ENCODE measurements around the gene RPTOR. TPM values are rescaled to one million over a fixed set of nuclear protein-coding genes. Genes with fewer than 3 reads are reported as not detected.

Gene RPTOR
- total RNA-seq, 1 donor from 2014 or later = 53.7 TPM

DNA sequence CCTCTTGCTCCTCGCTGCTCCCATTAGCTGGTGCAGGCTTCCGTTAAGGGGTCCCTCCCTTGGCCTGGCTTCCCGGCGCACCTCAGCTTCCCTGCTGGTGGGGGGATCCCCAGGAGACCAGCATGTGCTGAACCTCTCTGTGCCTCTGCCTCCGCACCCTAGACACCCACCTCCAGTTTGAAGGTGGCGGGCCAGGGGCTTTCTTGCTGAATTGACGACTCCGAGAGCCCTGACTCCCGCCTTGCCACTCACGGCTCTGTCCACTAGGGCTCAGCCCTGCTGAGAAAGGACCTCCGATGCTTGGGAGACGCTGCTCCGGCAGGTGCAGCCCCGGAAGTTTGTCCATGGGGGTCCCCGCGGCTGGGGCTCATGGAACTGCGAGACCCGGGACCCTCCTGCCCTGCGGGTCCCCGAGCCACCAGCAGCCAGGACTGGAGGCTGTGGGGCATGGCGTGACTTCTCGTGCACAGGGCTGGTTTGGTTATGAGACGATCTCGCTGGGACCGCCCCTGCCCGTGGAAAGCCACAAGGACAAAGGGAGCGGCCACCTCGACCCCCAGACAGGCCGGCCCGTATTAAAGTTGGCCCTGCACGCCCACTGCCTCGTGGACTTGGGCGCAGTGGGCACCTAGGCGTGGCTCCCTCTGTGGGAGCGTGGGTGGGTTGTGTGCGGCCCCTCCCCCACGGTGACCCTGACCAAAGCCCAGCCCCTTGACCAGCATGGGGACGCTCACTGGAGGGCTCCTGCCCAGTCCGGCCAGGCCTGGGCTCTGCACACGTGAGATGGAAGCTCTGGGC, 455.1 kb downstream of the RPTOR start:
- Mint-ChIP-seq H3K4me3 (no peak overlapping the region), H3K27ac (no peak overlapping the region), H3K9me3 (no peaks in the 10 kb centered on the region), H3K36me3 (peaks cover 6% of the 10 kb centered on the region), H3K27me3 (ENCODE audit: low read depth) (peaks cover 29% of the 10 kb centered on the region), H3K4me1 (peaks cover 16% of the 10 kb centered on the region)
- TF ChIP-seq, protein P1, sequence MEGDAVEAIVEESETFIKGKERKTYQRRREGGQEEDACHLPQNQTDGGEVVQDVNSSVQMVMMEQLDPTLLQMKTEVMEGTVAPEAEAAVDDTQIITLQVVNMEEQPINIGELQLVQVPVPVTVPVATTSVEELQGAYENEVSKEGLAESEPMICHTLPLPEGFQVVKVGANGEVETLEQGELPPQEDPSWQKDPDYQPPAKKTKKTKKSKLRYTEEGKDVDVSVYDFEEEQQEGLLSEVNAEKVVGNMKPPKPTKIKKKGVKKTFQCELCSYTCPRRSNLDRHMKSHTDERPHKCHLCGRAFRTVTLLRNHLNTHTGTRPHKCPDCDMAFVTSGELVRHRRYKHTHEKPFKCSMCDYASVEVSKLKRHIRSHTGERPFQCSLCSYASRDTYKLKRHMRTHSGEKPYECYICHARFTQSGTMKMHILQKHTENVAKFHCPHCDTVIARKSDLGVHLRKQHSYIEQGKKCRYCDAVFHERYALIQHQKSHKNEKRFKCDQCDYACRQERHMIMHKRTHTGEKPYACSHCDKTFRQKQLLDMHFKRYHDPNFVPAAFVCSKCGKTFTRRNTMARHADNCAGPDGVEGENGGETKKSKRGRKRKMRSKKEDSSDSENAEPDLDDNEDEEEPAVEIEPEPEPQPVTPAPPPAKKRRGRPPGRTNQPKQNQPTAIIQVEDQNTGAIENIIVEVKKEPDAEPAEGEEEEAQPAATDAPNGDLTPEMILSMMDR (IDR thresholded peaks at IDR 0.05; ENCODE audit: unreplicated experiment) = no peak
- DNase-seq (ENCODE audit: low spot score in 2 of 2, unreplicated experiment in 2 of 2) = no peak

DNA sequence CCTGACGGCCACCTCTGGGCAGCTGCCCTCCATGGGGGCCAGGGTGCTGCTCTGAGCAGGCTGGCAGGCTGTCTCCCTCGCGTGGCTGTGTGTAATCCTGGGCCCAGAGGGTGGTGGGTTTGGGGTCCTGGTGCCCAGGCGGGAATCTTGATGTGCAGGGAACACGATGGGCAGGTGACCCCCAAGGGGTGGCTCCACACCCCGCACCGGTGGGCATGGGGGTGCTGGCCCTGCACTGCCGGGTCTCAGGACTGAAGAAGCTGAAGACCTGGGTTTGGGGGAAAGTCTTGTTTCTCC, 455.6 kb downstream of the RPTOR start:
- DNase-seq (ENCODE audit: low spot score in 2 of 2, unreplicated experiment in 2 of 2) = no peak
- Mint-ChIP-seq H3K27ac (no peak overlapping the region), H3K9me3 (no peaks in the 10 kb centered on the region), H3K36me3 (peaks cover 6% of the 10 kb centered on the region), H3K27me3 (ENCODE audit: low read depth) (peaks cover 35% of the 10 kb centered on the region), H3K4me3 (no peak overlapping the region), H3K4me1 (peaks cover 16% of the 10 kb centered on the region)
- TF ChIP-seq, protein P1 (IDR thresholded peaks at IDR 0.05; ENCODE audit: unreplicated experiment) = no peak

DNA sequence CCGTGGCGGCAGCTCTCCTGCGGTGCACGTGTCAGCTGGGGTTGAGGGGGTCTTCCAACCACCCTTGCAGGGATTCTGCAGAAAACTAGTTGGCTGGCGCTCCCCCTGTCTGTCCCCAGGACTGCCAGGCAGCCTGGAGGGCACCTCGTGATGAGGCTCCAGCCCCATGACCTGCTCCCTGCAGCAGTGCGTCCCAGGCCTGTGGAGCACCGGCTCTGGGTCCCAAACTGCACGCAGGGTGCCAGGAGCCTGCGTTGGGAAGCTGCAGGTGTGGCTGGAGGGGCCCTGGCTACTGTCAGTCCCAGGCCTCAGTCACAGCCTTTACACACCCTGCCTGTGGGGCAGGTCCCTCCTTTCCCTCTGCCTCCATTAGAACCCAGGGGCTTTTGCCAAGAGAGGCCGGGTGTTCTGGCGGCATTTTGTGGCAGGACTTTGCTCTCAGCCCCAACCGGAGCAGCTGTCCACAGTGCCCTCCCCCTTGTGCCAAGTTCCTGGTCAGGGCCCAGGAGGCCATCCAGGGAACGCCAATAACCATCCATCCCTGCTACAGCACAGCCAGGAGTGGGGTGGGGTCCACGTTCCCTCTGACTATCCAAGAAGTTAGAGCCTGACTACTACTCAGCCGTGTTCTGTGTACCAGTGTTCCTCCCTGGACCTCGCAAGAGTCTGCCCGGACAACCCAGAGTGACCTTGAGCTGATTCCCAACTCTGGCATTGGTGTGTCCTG, 456.2 kb downstream of the RPTOR start:
- peaks cover 1% of the 10 kb centered on the region for H3K36me3 Mint-ChIP-seq
- no peak overlapping the region for H3K27ac Mint-ChIP-seq
- no peaks in the 10 kb centered on the region for H3K9me3 Mint-ChIP-seq
- H3K27me3 Mint-ChIP-seq (ENCODE audit: low read depth) = peaks cover 40% of the 10 kb centered on the region
- TF ChIP-seq, protein P1 (IDR thresholded peaks at IDR 0.05; ENCODE audit: unreplicated experiment) = no peak
- H3K4me3 Mint-ChIP-seq = no peak overlapping the region
- H3K4me1 Mint-ChIP-seq = peaks cover 16% of the 10 kb centered on the region
- no peak for DNase-seq (ENCODE audit: low spot score in 2 of 2, unreplicated experiment in 2 of 2)

DNA sequence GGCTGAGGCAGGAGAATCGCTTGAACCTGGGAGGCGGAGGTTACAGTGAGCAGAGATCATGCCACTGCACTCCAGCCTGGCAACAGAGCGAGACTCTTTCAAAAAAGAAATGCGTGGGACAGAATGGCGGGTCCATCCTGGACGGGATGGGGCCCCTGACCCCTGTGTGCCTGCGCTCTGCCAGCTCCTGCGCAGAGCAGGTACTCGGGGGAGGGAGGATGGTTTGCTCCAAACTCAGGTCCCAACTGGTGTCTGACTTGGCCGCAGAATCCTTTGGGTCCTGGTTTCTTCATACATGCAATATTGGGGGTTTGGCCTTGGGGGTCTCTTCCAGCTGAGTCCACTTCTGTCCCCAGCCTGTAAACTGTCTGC, 457.4 kb downstream of the RPTOR start:
- TF ChIP-seq, protein P1 (IDR thresholded peaks at IDR 0.05; ENCODE audit: unreplicated experiment) = no peak
- H3K4me1 Mint-ChIP-seq = peaks cover 16% of the 10 kb centered on the region
- H3K36me3 Mint-ChIP-seq = no peaks in the 10 kb centered on the region
- peaks cover 51% of the 10 kb centered on the region for H3K27me3 Mint-ChIP-seq (ENCODE audit: low read depth)
- no peak overlapping the region for H3K27ac Mint-ChIP-seq
- no peaks in the 10 kb centered on the region for H3K9me3 Mint-ChIP-seq
- no peak overlapping the region for H3K4me3 Mint-ChIP-seq
- no peak for DNase-seq (ENCODE audit: low spot score in 2 of 2, unreplicated experiment in 2 of 2)

DNA sequence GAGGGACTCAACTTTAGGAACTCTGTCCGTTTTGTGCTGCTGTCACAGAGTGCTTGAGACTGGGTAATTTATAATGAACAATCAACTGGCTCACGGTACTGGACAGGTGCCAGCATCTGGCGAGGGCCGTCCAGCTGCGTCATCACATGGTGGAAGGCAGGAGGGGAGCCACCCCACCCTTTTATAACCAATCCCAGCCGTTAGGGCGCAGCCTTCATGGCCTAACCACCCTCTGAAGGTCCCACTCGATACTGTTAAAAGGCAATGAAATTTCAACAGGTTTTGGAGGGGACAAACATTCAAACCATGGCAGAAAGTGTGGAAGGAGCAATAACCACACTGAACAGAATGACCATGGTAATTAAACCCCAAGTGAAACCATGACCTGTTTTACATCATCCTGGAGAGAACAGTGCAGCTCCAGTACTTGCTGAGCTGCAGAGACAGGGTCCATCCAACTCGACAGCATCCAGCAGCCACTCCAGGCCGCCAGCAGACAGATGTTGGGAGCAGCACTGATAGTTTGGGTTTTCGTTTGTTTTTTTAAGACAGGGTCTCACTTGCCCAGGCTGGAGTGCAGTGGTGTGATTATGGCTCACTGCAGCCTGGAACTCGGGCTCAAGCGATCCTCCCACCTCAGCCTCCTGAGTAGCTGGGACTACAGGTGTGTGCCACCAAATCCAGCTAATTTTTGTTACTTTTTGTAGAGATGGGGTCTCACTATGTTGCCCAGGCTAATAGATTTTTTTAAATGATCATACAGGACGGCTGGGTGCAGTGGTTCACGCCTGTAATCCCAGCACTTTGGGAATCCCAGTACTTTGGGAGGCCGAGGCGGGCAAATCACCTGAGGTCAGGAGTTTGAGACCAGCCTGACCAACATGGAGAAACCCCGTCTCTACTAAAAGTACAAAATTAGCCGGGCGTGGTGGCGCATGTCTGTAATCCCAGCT, 458.0 kb downstream of the RPTOR start:
- H3K27ac Mint-ChIP-seq = no peak overlapping the region
- H3K4me3 Mint-ChIP-seq = peak overlapping the region; percentile 51
- no peaks in the 10 kb centered on the region for H3K36me3 Mint-ChIP-seq
- peaks cover 57% of the 10 kb centered on the region for H3K27me3 Mint-ChIP-seq (ENCODE audit: low read depth)
- H3K4me1 Mint-ChIP-seq = peaks cover 16% of the 10 kb centered on the region
- TF ChIP-seq, protein P1 (IDR thresholded peaks at IDR 0.05; ENCODE audit: unreplicated experiment) = no peak
- no peak for DNase-seq (ENCODE audit: low spot score in 2 of 2, unreplicated experiment in 2 of 2)
- H3K9me3 Mint-ChIP-seq = no peaks in the 10 kb centered on the region

Measured in mesothelial cell of epicardium (in vitro differentiated cells).